DND-41 (cell line): Measurements from ENCODE around the gene H6PD.

Source experiments
- EZH2 ChIP-seq: IDR thresholded peaks from 3 replicates; pipeline ENCODE4 v1.6.1; 2012; ENCODE audit warnings: borderline replicate concordance, low read depth, mild to moderate bottlenecking, moderate library complexity, low read length, inconsistent platforms; ENCODE audit not compliant: severe bottlenecking
- TF ChIP-seq, protein P1 (sequence below): IDR thresholded peaks from 2 replicates; pipeline ENCODE4 v1.5.1; 2012; ENCODE audit warnings: borderline replicate concordance, low read length, moderate library complexity, mild to moderate bottlenecking; ENCODE audit not compliant: poor library complexity, severe bottlenecking; ENCODE audit errors: extremely low read depth

DNA sequence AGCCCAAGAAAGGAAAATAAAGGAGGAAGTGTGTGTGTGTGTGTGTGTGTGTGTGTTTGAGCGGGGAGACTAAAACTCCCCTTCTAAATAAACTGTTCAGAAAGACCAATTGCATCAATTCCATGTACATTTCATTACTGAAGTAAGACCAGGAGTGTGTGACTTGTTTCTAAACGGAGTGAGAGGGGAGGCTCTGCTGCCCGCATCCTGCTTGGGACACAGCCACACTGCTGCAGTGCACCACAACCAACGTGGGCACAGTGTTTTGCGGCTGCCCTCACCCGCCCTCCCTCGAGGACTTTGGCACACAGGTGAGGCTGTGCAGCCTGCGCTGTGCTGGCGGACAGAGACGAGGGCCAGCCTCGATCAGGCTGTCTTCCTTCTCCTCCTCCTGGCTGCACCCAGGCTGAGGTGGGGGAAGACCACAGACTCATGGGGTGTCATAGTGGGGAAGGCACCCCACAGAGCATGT, 31.0 kb upstream of the H6PD start:
- TF ChIP-seq, protein P1, sequence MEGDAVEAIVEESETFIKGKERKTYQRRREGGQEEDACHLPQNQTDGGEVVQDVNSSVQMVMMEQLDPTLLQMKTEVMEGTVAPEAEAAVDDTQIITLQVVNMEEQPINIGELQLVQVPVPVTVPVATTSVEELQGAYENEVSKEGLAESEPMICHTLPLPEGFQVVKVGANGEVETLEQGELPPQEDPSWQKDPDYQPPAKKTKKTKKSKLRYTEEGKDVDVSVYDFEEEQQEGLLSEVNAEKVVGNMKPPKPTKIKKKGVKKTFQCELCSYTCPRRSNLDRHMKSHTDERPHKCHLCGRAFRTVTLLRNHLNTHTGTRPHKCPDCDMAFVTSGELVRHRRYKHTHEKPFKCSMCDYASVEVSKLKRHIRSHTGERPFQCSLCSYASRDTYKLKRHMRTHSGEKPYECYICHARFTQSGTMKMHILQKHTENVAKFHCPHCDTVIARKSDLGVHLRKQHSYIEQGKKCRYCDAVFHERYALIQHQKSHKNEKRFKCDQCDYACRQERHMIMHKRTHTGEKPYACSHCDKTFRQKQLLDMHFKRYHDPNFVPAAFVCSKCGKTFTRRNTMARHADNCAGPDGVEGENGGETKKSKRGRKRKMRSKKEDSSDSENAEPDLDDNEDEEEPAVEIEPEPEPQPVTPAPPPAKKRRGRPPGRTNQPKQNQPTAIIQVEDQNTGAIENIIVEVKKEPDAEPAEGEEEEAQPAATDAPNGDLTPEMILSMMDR, result no peak
- no peak for TF ChIP-seq EZH2
